H1 (cell line): ENCODE results near the gene ZNF385B.

Experiments used
- JUND ChIP-seq: IDR thresholded peaks from 2 replicates; pipeline ENCODE4 v1.6.1; 2011; ENCODE audit warnings: mild to moderate bottlenecking, improper control_type of control experiment, low read length
- RAD21 ChIP-seq, 2 experiments: IDR thresholded peaks in 1 of 2; conservative IDR thresholded peaks in 1 of 2; 2 replicates each; pipeline ENCODE4 v1.6.1; 2011; ENCODE audit warnings: low read depth in 2 of 2, low read length in 2 of 2, improper control_type of control experiment in 1 of 2, inconsistent platforms in 1 of 2, mild to moderate bottlenecking in 1 of 2, moderate library complexity in 1 of 2
- TF ChIP-seq, protein P1 (sequence below), 3 experiments: IDR thresholded peaks; 1 replicate in 2 of 3; 2 replicates in 1 of 3; pipeline versions ENCODE4 v1.5.1 to v1.6.1; 2011; ENCODE audit warnings: low read length in 3 of 3, mild to moderate bottlenecking in 3 of 3, inconsistent platforms in 2 of 3, low read depth in 1 of 3, moderate library complexity in 1 of 3; ENCODE audit not compliant: insufficient read depth in 1 of 3; ENCODE audit errors: control extremely low read depth in 1 of 3

DNA sequence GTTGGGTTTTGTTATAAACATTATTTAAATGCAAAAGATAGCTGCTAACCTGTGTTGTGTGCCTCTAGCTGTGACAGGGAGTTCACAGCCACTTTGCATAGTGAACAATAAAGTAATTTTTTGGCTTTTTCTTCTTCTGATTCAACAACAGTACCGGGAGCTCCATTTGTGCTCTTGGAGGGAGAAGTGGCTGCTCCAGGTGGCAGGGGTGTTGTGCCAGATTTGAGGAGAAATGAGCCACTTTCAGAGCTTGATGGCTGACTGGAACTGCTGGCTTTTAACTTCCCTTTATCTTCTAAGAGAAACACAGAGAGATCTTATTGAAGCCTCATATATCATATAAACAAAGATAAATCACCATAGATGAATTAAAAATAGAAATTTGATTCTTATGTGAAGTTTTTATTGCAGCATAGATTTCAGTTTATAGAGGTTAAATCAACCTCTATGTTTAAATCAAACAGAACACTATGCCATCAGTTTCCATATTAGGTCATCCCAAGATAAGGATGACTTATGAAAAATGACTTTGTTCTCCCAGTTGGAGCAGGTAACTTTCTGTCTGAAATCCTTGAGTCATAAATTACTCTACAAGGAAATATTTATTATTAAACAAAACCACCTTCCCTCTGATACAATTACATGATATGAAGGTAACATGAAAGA lies 414.8 kb downstream of the ZNF385B start:
- no peak for TF ChIP-seq RAD21 (IDR thresholded peaks at IDR 0.05 in 1 of 2, conservative IDR thresholded peaks at IDR 0.05 in 1 of 2; ENCODE audit: low read depth in 2 of 2, low read length in 2 of 2)
- TF ChIP-seq, protein P1, sequence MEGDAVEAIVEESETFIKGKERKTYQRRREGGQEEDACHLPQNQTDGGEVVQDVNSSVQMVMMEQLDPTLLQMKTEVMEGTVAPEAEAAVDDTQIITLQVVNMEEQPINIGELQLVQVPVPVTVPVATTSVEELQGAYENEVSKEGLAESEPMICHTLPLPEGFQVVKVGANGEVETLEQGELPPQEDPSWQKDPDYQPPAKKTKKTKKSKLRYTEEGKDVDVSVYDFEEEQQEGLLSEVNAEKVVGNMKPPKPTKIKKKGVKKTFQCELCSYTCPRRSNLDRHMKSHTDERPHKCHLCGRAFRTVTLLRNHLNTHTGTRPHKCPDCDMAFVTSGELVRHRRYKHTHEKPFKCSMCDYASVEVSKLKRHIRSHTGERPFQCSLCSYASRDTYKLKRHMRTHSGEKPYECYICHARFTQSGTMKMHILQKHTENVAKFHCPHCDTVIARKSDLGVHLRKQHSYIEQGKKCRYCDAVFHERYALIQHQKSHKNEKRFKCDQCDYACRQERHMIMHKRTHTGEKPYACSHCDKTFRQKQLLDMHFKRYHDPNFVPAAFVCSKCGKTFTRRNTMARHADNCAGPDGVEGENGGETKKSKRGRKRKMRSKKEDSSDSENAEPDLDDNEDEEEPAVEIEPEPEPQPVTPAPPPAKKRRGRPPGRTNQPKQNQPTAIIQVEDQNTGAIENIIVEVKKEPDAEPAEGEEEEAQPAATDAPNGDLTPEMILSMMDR (IDR thresholded peaks at IDR 0.05; ENCODE audit: control extremely low read depth in 1 of 3, insufficient read depth in 1 of 3, low read depth in 1 of 3, low read length in 3 of 3), result no peak
- no peak for TF ChIP-seq JUND
